H1 (cell line): ENCODE results near the gene WDR31.

Experiments
- NRF1 ChIP-seq: IDR thresholded peaks from 2 replicates; pipeline ENCODE4 v1.6.1; 2011; ENCODE audit warnings: mild to moderate bottlenecking, low read depth, low read length, improper control_type of control experiment
- RFX5 ChIP-seq: IDR thresholded peaks from 2 replicates; pipeline ENCODE4 v1.6.1; 2011; ENCODE audit warnings: low read depth, low read length, improper control_type of control experiment, borderline replicate concordance

DNA sequence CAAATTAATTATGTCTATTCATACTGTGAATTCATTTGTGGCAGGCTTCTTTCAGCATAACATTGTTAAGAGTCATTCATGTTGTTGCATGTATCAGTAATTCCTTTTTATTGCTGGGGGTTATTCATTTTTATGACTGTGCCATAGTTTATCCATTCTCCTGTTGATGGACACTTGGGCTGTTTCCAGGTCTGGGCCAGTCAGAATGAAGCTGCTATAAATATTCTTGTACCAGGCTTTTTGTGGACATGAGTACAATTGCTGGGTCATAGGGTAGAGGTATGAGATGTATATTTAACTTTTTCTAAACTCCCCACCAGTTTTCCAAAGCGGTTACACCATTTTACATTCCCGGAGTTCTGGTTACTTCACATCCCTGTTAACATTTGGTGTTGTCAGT, 51.0 kb downstream of the WDR31 start:
- TF ChIP-seq RFX5 (no peak), NRF1 (no peak)
